GM21619 (cell line): ENCODE data around the gene PI3.

ENCODE experiments used
- ATAC-seq: cut with Tn5 transposase; IDR thresholded peaks from one replicate; pipeline ENCODE4 v1.9.1; 2021; ENCODE audit not compliant: unreplicated experiment

PI3 gene

DNA sequence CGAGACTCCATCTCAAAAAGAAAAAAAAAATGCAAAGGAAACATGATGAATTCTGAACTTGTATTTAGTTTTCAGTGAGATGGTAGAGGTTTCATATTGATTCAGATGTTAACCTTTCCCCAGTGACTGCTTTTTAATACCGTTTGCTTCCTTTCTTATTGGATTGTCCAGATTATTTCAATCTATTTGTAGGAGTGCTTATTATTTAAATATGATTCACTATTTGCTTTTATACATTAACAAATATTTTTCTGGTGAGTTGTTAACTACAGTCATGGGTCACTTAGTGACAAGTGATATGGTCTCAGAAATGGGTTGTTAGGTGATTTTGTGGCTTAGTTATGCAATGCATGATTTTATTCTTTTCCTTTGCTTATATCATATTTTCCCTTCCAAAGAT, 8.4 kb downstream of the PI3 start:
- no peak for ATAC-seq

- ATAC-seq: no peak
Observed at GRCh38 chr20:45187693-45188092, 13.0 kb downstream of the PI3 start.

DNA sequence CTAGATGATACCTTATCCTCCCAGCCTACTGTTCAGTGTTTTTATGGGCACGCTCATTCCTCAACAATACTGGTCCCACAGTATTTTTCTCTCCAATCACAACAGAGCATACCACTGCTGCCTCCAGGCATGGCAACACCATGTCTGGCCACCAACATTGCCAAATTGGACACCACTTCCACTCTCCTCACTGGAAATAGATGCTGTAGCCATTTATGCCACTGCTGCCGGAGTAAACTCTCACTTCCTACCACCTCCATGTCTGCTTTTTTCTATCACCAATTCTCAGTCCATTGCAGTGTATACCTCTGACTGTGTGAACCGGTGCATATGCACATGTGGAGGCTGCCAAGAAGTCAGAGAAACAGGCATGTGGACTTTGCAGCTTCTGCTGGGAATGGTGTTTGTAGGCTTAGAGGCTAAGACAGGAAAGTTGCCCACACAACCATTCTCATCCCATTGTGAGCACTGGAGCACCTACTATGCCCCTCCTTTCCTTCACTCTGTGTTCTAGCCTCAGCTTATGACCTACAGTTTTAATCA, 14.4 kb downstream of the PI3 start:
- no peak for ATAC-seq

- ATAC-seq: no peak
Observed at GRCh38 chr20:45189861-45190260, 15.2 kb downstream of the PI3 start.

DNA sequence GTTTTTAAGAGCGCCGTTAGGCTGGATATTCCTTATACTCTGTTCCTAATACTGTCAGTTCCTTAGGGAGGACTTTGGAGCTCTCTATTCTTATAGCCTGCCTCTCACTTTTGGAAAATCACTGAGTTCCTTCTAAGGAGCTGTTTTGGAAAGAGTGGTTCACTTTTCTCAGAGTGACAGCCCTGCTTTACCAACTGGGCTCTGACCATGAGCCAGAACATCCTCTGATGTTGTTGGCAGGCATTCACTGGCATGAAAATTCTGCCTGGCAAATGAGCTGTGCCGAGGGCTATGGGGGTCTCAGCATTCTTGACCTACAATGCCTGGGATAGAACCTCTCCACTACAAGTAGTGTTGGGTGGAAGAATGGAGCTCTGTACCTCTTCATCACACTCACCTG, 17.2 kb downstream of the PI3 start:
- ATAC-seq: no peak

GRCh38 chr20:45193331-45193730, 18.6 kb downstream of the PI3 start:
- ATAC-seq: no peak

DNA sequence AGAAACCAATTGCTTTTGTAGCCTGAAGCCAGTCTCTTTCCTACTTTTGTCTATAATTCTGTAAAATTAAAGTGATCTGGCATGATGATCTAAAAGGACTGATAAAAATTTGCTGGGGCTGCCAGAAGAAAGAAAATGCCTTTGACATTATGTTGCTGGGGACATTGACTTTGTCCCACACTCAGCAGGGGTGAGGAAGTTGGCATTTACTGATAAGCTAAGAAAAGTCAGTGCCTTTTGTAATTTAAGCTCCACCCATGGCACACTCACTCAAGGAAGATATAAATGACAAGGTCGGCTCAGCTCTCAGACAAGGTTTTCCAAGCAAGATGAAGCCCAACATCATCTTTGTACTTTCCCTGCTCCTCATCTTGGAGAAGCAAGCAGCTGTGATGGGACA, 32.0 kb downstream of the PI3 start, which contains the start of gene SEMG1:
SEMG1 (plus strand) TSS at position 309 of the 400 bp plus-strand sequence; CDS start at position 330, 21 bp downstream.
- ATAC-seq: no peak

- ATAC-seq: no peak
Observed at GRCh38 chr20:45209924-45210323, 35.2 kb downstream of the PI3 start.

DNA sequence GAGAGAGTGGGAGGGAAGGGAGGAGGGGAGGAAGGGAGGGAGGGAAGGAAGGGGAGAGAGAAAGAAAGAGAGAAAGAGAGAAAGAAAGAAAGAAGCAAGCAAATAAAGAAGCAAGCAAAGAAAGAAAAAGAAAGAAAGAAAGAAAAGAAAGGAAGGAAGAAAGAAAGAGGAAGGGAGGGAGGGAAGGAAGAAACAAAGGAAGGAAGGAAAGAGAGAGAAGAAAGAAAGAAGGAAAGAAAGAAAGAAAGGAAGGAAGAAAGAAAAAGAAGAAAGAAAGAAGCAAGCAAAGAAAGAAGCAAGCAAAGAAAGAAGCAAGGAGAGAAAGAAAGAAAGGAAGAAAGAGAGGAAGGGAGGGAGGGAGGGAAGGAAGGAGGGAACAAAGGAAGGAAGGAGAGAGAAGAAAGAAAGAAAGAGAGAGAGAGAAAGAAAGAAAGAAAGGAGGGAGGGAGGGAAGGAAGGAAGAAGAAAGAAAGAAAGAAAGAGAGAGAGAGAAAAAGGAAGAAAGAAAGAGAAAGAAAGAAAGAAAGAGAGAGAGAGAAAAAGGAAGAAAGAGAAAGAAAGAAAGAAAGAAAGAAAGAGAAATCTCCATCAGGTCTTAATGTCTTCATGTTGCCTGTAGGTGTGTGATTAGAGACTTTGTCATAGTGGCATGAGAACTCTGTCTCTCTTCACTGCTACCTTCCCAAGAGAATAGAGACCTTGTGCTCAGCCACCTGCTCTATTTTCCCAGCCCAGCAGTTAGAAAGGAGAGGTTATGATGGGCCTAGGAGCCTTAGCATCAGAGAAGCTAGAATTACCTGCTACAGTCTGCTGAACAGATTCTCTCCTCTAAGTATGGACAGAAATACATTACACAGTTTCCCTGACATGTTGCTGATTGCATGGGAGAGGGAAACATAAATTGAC, 37.1 kb downstream of the PI3 start:
- ATAC-seq: no peak

DNA sequence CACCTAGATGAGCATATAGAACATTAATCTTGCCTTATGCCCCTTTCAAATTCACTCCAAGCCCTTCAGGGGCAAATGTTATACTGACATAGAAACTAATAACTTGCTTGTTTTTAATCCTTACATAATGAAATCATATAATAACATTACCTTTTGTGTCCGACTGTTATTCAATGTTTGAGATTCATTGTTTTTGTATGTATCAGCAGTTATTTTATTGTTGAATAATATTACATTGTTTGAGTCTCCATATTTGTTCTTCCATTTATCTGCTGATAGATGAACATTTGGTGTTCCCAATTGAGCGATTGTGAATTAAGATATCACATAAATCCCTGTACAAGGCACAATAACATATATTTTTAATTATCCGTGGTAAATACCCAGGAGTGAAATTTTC, 38.1 kb downstream of the PI3 start:
- no peak for ATAC-seq

DNA sequence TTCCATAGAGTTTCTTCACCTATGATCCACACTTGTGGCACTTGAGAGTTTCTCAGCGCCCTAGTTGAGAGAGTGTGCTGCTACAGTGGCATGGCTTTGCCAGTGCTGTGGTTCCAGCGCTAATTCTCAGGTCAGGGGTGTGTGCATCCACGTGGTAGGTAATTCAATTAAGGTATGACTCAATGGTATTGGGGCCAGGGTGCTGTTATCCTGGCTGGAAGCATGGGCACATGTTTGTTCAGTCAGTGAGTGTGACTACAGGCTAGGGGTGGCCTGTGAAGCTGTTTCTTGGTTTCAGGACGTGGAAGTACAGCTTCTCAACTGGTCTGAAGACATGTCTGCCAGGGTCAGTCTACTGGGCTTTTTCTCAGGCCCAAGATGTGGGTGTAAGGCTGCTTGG, 43.4 kb downstream of the PI3 start:
- no peak for ATAC-seq

- ATAC-seq: no peak
Observed at GRCh38 chr20:45218636-45219035, 43.9 kb downstream of the PI3 start.

DNA sequence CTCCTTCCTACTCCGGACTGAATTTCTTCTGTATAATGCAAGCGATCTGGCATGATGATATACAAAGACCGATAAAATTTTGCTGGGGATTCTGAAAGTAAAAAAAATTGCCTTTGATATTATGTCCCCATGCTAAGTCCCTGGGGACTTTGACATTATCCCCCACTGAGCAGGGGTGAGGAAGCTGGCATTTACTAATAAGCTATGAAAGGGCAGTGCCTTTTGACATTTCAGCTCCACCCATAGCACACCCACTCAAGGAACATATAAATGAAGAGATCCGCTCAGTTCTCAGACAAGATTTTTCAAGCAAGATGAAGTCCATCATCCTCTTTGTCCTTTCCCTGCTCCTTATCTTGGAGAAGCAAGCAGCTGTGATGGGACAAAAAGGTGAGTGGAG, 46.4 kb downstream of the PI3 start, which contains the start of gene SEMG2:
SEMG2 (plus strand) TSS at position 298 of the 400 bp plus-strand sequence; CDS start at position 315, 17 bp downstream.
- ATAC-seq: no peak

GRCh38 chr20:45223136-45223535, 48.4 kb downstream of the PI3 start:
- no peak for ATAC-seq
